Calu3 (cell line): Measurements from ENCODE around the gene GTF2A1. TPM values are rescaled to one million over a fixed set of nuclear protein-coding genes. Genes with fewer than 3 reads are reported as not detected.

Source experiments
- BruUV-seq: library from RNA; stranded (reverse); fragments of 400-500 nt; replicated peaks from 2 replicates; lab custom pipeline; 2021; lab: Mats Ljungman, UMichigan
- CTCF ChIA-PET: fragments of 300-600 bp; sonication (Branson Sonifier 250); formaldehyde crosslinking; loops from one replicate; lab custom pipeline; 2022; ENCODE audit warnings: antibody characterized with exemption; lab: Charles Lee
- DNase-seq: peaks from one replicate; pipeline ENCODE4 v3.0.0; 2022
- H3K27ac Mint-ChIP-seq: one replicate; pipeline ENCODE4 v1.8.0; 2022; ENCODE audit warnings: mixed read lengths; ENCODE audit not compliant: unreplicated experiment
- H3K27me3 Mint-ChIP-seq: one replicate; pipeline ENCODE4 v1.8.0; 2022; ENCODE audit warnings: mixed read lengths; ENCODE audit not compliant: unreplicated experiment
- H3K36me3 Mint-ChIP-seq: one replicate; pipeline ENCODE4 v1.8.0; 2022; ENCODE audit warnings: mild to moderate bottlenecking, moderate library complexity, mixed read lengths; ENCODE audit not compliant: insufficient read depth, unreplicated experiment
- H3K4me1 Mint-ChIP-seq: one replicate; pipeline ENCODE4 v1.8.0; 2022; ENCODE audit warnings: mild to moderate bottlenecking, low read depth, mixed read lengths; ENCODE audit not compliant: unreplicated experiment
- H3K4me3 Mint-ChIP-seq: one replicate; pipeline ENCODE4 v1.8.0; 2022; ENCODE audit warnings: mild to moderate bottlenecking, low read depth, moderate library complexity, mixed read lengths; ENCODE audit not compliant: unreplicated experiment
- H3K9me3 Mint-ChIP-seq: one replicate; pipeline ENCODE4 v1.8.0; 2022; ENCODE audit warnings: low read depth, mixed read lengths; ENCODE audit not compliant: unreplicated experiment
- intact Hi-C: fragments of 100-400 bp; cut with micrococcal nuclease; formaldehyde crosslinking; loops from one replicate; pipeline ENCODE4 v1.10.0; 2022; ENCODE audit not compliant: unreplicated experiment
- total RNA-seq: library from RNA; stranded (reverse); gene quantifications from 2 replicates; pipeline ENCODE4 v1.2.3, GENCODE V29; 2022
- TF ChIP-seq, protein P1 (sequence below): fragments of 200-600 bp; IDR thresholded peaks from one replicate; pipeline ENCODE4 v1.8.0; 2022; ENCODE audit warnings: antibody characterized with exemption; ENCODE audit not compliant: unreplicated experiment

The GTF2A1 gene
- total RNA-seq, 1 experiment from 2014 or later, result 45.6 TPM

DNA sequence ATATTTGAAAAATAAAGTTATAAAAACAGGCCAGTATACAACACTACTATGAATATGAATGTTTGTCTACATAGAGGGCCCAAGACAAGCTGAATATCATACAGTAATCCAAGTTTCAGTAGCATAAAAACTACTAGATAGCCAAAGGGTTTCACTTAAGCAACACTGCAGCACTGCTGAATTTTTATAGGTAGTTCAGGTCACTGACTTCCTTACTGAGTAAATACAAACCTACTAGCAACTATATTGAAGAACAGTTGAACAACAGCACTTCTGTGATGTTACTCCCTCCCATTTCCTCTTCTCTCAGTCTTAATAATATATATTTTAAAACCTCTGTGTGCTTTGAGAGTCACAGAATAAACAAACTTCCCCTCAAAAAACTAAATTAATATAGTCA, 42.7 kb downstream of the GTF2A1 start:
- H3K27ac Mint-ChIP-seq, result no peak overlapping the region
- no peaks in the 10 kb centered on the region for H3K9me3 Mint-ChIP-seq
- CTCF ChIA-PET, result no interaction called here
- BruUV-seq, result no TSS peak
- no peaks in the 10 kb centered on the region for H3K27me3 Mint-ChIP-seq
- TF ChIP-seq, protein P1, sequence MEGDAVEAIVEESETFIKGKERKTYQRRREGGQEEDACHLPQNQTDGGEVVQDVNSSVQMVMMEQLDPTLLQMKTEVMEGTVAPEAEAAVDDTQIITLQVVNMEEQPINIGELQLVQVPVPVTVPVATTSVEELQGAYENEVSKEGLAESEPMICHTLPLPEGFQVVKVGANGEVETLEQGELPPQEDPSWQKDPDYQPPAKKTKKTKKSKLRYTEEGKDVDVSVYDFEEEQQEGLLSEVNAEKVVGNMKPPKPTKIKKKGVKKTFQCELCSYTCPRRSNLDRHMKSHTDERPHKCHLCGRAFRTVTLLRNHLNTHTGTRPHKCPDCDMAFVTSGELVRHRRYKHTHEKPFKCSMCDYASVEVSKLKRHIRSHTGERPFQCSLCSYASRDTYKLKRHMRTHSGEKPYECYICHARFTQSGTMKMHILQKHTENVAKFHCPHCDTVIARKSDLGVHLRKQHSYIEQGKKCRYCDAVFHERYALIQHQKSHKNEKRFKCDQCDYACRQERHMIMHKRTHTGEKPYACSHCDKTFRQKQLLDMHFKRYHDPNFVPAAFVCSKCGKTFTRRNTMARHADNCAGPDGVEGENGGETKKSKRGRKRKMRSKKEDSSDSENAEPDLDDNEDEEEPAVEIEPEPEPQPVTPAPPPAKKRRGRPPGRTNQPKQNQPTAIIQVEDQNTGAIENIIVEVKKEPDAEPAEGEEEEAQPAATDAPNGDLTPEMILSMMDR, result no peak
- H3K36me3 Mint-ChIP-seq, result peaks cover 8% of the 10 kb centered on the region
- intact Hi-C loops, result no loop called here
- no peak for DNase-seq
- H3K4me3 Mint-ChIP-seq, result no peak overlapping the region
- H3K4me1 Mint-ChIP-seq, result peaks cover 12% of the 10 kb centered on the region

DNA sequence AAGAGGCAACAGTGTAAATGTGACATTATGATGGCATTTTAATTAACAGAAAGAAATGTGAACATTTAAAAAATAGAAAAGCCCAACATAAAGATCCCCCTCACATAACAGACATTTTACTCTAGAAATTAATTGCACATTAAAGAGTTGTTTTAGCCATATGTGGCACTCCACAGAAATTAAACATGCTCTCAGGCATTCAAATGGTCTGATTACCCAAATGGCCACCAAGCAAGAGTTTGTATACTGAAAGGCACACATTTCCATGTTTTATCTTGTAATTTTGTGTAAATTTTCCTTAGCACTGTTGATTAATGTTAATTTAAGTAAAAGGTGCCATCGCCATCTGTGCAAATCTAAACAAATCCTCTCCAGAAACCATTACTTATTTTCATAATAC, 43.5 kb downstream of the GTF2A1 start:
- no peak overlapping the region for H3K27ac Mint-ChIP-seq
- no peaks in the 10 kb centered on the region for H3K27me3 Mint-ChIP-seq
- no TSS peak for BruUV-seq
- TF ChIP-seq, protein P1, result no peak
- no peak overlapping the region for H3K4me3 Mint-ChIP-seq
- intact Hi-C loops, result no loop called here
- CTCF ChIA-PET, result no interaction called here
- H3K9me3 Mint-ChIP-seq, result no peaks in the 10 kb centered on the region
- peaks cover 3% of the 10 kb centered on the region for H3K36me3 Mint-ChIP-seq
- no peak for DNase-seq
- H3K4me1 Mint-ChIP-seq, result peaks cover 3% of the 10 kb centered on the region

DNA sequence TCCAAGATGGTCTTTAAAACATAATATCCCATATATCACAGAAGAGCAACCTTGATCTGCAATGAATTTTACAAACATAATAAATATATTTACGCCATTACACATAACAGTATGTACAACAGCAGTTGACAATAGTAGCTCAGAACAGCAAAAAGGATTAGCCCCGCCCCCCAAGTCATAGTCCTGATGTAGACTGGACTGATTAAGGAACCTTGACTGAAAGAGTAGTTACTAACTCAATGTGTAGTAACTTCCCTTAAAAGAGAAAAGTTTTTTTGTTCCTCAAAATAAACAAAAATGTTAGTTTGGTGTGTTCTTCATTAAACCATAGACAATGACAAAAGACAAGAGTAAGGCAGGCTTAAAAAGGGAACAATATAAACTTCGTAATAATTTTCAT, 44.5 kb downstream of the GTF2A1 start:
- intact Hi-C loops, result no loop called here

GRCh38 chr14:81172881-81173280, 47.9 kb downstream of the GTF2A1 start:
- no peak for DNase-seq
- Mint-ChIP-seq H3K27ac (no peak overlapping the region), H3K4me1 (peaks cover 8% of the 10 kb centered on the region), H3K4me3 (no peak overlapping the region), H3K9me3 (no peaks in the 10 kb centered on the region), H3K27me3 (no peaks in the 10 kb centered on the region), H3K36me3 (peaks cover 11% of the 10 kb centered on the region)
- CTCF ChIA-PET, result no interaction called here
- no TSS peak for BruUV-seq
- intact Hi-C loops, result no loop called here
- TF ChIP-seq, protein P1, result no peak

More for the DNA sequence above, 44.5 kb downstream of the GTF2A1 start:
- Mint-ChIP-seq H3K9me3 (no peaks in the 10 kb centered on the region), H3K4me3 (no peak overlapping the region), H3K27ac (no peak overlapping the region), H3K36me3 (no peaks in the 10 kb centered on the region), H3K4me1 (no peaks in the 10 kb centered on the region), H3K27me3 (no peaks in the 10 kb centered on the region)
- TF ChIP-seq, protein P1, result no peak
- CTCF ChIA-PET, result no interaction called here
- no TSS peak for BruUV-seq
- no peak for DNase-seq
